SK-N-SH (cell line): ENCODE measurements around the gene CELF4.

Source experiments
- EP300 ChIP-seq, 2 experiments: IDR thresholded peaks; 2 replicates each; pipeline versions ENCODE4 v1.4.0 to v1.6.1; 2012; ENCODE audit warnings: borderline replicate concordance in 1 of 2, low read depth in 1 of 2, low read length in 1 of 2
- EZH2phosphoT487 ChIP-seq: fragments of 200-600 bp; sonication (generic); IDR thresholded peaks from 2 replicates; pipeline ENCODE4 v1.6.1; 2017; ENCODE audit warnings: low read depth, mixed run types, mild to moderate bottlenecking, antibody characterized with exemption, moderate library complexity, borderline replicate concordance
- IRF3 ChIP-seq: fragments of 150-350 bp; IDR thresholded peaks from 2 replicates; pipeline ENCODE4 v1.6.1; 2016; ENCODE audit warnings: mild to moderate bottlenecking, low read depth, low read length
- JUND ChIP-seq: IDR thresholded peaks from 2 replicates; pipeline ENCODE4 v1.4.0; 2012
- POLR2AphosphoS5 ChIP-seq: IDR thresholded peaks from 2 replicates; pipeline ENCODE4 v1.6.1; 2012; ENCODE audit warnings: low read depth, low read length
- REST ChIP-seq: IDR thresholded peaks from 2 replicates; pipeline ENCODE4 v1.6.1; 2012; ENCODE audit warnings: mild to moderate bottlenecking, low read depth, low read length, moderate library complexity
- RXRA ChIP-seq: IDR thresholded peaks from 2 replicates; pipeline ENCODE4 v1.4.0; 2012; ENCODE audit warnings: low read depth, mild to moderate bottlenecking, borderline replicate concordance
- TAF1 ChIP-seq: IDR thresholded peaks from 2 replicates; pipeline ENCODE4 v1.6.1; 2012; ENCODE audit warnings: low read depth, mild to moderate bottlenecking, low read length, moderate library complexity, borderline replicate concordance
- TF ChIP-seq, protein P1 (sequence below): fragments of 200-600 bp; sonication (generic); IDR thresholded peaks from 2 replicates; pipeline ENCODE4 v1.6.1; 2017; ENCODE audit warnings: antibody characterized with exemption, mild to moderate bottlenecking, moderate library complexity
- TF ChIP-seq, protein P2 (sequence below): fragments of 150-350 bp; IDR thresholded peaks from 2 replicates; pipeline ENCODE4 v1.6.1; 2017; ENCODE audit warnings: antibody characterized with exemption, low read length, low read depth, borderline replicate concordance

- TF ChIP-seq, protein P1, sequence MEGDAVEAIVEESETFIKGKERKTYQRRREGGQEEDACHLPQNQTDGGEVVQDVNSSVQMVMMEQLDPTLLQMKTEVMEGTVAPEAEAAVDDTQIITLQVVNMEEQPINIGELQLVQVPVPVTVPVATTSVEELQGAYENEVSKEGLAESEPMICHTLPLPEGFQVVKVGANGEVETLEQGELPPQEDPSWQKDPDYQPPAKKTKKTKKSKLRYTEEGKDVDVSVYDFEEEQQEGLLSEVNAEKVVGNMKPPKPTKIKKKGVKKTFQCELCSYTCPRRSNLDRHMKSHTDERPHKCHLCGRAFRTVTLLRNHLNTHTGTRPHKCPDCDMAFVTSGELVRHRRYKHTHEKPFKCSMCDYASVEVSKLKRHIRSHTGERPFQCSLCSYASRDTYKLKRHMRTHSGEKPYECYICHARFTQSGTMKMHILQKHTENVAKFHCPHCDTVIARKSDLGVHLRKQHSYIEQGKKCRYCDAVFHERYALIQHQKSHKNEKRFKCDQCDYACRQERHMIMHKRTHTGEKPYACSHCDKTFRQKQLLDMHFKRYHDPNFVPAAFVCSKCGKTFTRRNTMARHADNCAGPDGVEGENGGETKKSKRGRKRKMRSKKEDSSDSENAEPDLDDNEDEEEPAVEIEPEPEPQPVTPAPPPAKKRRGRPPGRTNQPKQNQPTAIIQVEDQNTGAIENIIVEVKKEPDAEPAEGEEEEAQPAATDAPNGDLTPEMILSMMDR, result no peak
- TF ChIP-seq TAF1, result no peak
- TF ChIP-seq JUND, result no peak
- no peak for TF ChIP-seq RXRA
- TF ChIP-seq, protein P2, sequence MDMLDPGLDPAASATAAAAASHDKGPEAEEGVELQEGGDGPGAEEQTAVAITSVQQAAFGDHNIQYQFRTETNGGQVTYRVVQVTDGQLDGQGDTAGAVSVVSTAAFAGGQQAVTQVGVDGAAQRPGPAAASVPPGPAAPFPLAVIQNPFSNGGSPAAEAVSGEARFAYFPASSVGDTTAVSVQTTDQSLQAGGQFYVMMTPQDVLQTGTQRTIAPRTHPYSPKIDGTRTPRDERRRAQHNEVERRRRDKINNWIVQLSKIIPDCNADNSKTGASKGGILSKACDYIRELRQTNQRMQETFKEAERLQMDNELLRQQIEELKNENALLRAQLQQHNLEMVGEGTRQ, result no peak
- TF ChIP-seq EZH2phosphoT487, result no peak
- TF ChIP-seq POLR2AphosphoS5, result no peak
- TF ChIP-seq REST, result no peak
- no peak for TF ChIP-seq EP300 (IDR thresholded peaks at IDR 0.05; ENCODE audit: borderline replicate concordance in 1 of 2, low read depth in 1 of 2, low read length in 1 of 2)
- TF ChIP-seq IRF3, result no peak
Observed at GRCh38 chr18:37553633-37554398, 11.8 kb downstream of the CELF4 start.
